Activated CD4-positive, CD25-positive, alpha-beta regulatory T cell treated with anti-CD3 and anti-CD28 coated beads, Interleukin-2, amount 50 U/mL, for 16 hours (primary cell): ENCODE measurements around the gene CEP70.
"Not testable (repeated sequence)": the region's sequence is repeated elsewhere in the genome, so short reads cannot be mapped to it uniquely, and the experiment has no call there.

Source experiments
- DNase-seq: peaks from one replicate; pipeline ENCODE4 v3.0.0-alpha.2; 2020; ENCODE audit warnings: low read depth, low spot score

Gene CEP70

GRCh38 chr3:138513090-138513843 lies 80.8 kb downstream of the CEP70 start:
- no peak for DNase-seq

- no peak for DNase-seq
Observed at GRCh38 chr3:138511945-138512344, 82.1 kb downstream of the CEP70 start.

- DNase-seq = no peak
Observed at GRCh38 chr3:138509586-138509985, 84.5 kb downstream of the CEP70 start.

GRCh38 chr3:138507524-138507923 lies 86.5 kb downstream of the CEP70 start:
- no peak for DNase-seq

GRCh38 chr3:138498991-138499390 lies 95.1 kb downstream of the CEP70 start:
- no peak for DNase-seq

- no peak for DNase-seq
Observed at GRCh38 chr3:138497851-138498250, 96.2 kb downstream of the CEP70 start.

- no peak for DNase-seq
Observed at GRCh38 chr3:138497021-138497420, 97.0 kb downstream of the CEP70 start.

- DNase-seq = no peak
Observed at GRCh38 chr3:138496436-138496835, 97.6 kb downstream of the CEP70 start.

- DNase-seq = not testable (repeated sequence)
Observed at GRCh38 chr3:138495638-138496037, 98.4 kb downstream of the CEP70 start.

GRCh38 chr3:138494607-138494929 lies 99.5 kb downstream of the CEP70 start:
- no peak for DNase-seq

- DNase-seq = no peak
Observed at GRCh38 chr3:138493804-138494606, 100.1 kb downstream of the CEP70 start.

- DNase-seq = no peak
Observed at GRCh38 chr3:138492980-138493675, 100.9 kb downstream of the CEP70 start.

- no peak for DNase-seq
Observed at GRCh38 chr3:138491971-138492370, 102.1 kb downstream of the CEP70 start.

- DNase-seq = not testable (repeated sequence)
Observed at GRCh38 chr3:138486580-138486979, 107.5 kb downstream of the CEP70 start.

- not testable (repeated sequence) for DNase-seq
Observed at GRCh38 chr3:138484672-138485071, 109.4 kb downstream of the CEP70 start.

GRCh38 chr3:138479438-138479863 lies 114.6 kb downstream of the CEP70 start:
- DNase-seq = no peak

GRCh38 chr3:138477801-138478200 lies 116.3 kb downstream of the CEP70 start:
- no peak for DNase-seq

GRCh38 chr3:138477120-138477519 lies 116.9 kb downstream of the CEP70 start:
- DNase-seq = no peak

GRCh38 chr3:138476526-138476925 lies 117.5 kb downstream of the CEP70 start:
- no peak for DNase-seq

- no peak for DNase-seq
Observed at GRCh38 chr3:138474163-138474562, 119.9 kb downstream of the CEP70 start.

GRCh38 chr3:138473391-138473790 lies 120.7 kb downstream of the CEP70 start:
- DNase-seq = no peak

GRCh38 chr3:138472141-138472825 lies 121.8 kb downstream of the CEP70 start:
- no peak for DNase-seq
